ENCODE results near the gene EFHC2.
"Not testable (repeated sequence)": the region's sequence is repeated elsewhere in the genome, so short reads cannot be mapped to it uniquely, and the experiment has no call there.

EFHC2 gene

GRCh38 chrX:44291468-44292092 lies 51.9 kb downstream of the EFHC2 start:
- DNase-seq (ENCODE audit: low read depth): no peak

DNA sequence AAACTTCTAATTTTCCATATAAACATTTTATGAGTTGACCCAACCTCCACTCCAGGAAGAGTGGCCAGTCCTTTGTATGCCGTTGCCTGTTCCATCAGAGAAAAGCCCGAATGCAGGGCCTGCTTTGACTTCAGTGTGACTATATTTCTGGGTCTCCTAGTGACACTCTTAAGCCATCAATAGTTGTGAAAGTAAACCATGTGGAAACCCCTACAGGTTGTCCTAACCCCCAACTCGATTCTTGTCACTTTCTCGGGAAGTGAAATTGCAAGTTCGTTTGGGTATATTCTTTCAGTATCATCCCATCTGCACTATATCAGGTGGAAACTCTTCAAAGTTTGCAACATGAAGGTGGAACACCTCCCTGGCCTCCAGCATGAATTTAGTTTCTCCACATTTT lies 52.8 kb downstream of the EFHC2 start:
- no peak for DNase-seq (ENCODE audit: low read depth)

- DNase-seq (ENCODE audit: low read depth): no peak
Measured at GRCh38 chrX:44282753-44283152, 60.7 kb downstream of the EFHC2 start.

- DNase-seq (ENCODE audit: low read depth): no peak
Measured at GRCh38 chrX:44280116-44280515, 63.4 kb downstream of the EFHC2 start.

DNA sequence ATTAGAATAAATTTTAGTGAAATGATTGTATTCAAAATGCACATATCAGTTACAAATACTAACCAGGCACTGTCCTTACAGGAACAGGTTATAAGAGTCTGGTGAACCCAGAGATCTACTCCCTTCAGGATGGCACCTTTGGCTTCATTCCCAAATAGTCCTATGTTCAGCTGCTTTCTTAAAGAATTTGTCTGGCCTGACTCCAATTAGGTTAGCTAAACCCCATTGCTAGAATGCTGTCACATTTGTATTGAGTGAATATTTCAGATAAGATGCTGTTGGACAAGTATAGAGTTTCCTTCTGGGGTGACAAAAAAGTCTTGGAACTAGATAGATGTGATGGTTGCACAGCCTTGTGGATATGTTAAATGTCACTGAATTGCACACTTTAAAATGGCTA lies 69.4 kb downstream of the EFHC2 start:
- DNase-seq (ENCODE audit: low read depth): no peak

- no peak for DNase-seq (ENCODE audit: low read depth)
Measured at GRCh38 chrX:44267861-44268260, 75.6 kb downstream of the EFHC2 start.

DNA sequence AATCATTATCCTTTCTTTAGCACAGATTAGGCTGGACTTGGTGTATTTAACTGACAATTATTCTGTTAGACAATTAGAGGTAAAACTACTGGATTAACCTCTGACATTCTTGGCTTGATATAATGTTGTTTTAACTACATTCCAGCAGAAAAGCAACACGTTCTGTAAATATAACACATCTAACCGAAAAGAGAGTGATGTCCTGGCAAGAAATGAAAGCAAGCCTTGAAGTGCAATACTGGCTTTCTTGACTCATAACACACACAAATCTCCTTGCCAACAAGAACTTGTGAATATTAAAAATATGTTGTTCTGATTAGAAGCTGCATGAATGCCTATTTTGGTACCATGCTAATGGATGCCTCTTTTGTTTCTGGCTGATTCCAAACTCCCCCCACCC lies 76.4 kb downstream of the EFHC2 start:
- no peak for DNase-seq (ENCODE audit: low read depth)

DNA sequence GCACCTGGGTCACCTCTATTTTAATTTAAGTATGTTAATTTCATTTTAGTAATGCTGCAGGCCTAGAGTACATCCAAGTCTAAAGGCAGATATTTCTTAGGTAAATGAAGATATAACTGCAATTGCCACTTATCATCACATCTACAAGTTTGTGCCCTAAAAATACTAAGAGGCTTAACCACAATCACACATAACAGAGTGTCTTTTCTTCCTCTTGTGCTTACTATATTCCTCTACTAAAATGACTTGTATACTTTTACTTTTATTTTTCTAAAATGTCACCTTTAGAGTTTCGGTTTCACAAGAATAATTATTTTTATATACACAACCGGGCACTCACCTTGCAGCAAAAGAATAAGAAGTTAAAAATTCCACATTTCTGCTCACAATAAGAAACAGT lies 77.9 kb downstream of the EFHC2 start:
- DNase-seq (ENCODE audit: low read depth): no peak

- DNase-seq (ENCODE audit: low read depth): no peak
Measured at GRCh38 chrX:44264936-44265335, 78.5 kb downstream of the EFHC2 start.

GRCh38 chrX:44261286-44261685 lies 82.2 kb downstream of the EFHC2 start:
- no peak for DNase-seq (ENCODE audit: low read depth)

- no peak for DNase-seq (ENCODE audit: low read depth)
Measured at GRCh38 chrX:44260609-44261008, 82.9 kb downstream of the EFHC2 start.

- not testable (repeated sequence) for DNase-seq (ENCODE audit: low read depth)
Measured at GRCh38 chrX:44255742-44256141, 87.7 kb downstream of the EFHC2 start.

DNA sequence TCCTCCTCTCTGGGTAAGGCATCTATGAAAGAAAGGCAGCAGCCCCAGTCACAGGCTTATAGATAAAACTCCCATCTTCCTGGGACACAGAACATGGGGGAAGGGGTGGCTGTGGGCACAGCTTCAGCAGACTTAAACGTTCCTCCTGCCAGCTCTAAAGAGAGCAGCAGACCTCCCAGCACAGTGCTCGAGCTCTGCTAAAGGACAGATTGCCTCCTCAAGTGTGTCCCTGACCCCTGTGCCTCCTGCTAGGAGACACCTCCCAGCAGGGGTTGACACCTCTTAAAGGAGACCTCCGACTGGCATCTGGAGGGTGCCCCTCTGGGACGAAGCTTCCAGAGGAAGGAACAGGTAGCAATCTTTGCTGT lies 89.9 kb downstream of the EFHC2 start:
- no peak for DNase-seq (ENCODE audit: low read depth)

DNA sequence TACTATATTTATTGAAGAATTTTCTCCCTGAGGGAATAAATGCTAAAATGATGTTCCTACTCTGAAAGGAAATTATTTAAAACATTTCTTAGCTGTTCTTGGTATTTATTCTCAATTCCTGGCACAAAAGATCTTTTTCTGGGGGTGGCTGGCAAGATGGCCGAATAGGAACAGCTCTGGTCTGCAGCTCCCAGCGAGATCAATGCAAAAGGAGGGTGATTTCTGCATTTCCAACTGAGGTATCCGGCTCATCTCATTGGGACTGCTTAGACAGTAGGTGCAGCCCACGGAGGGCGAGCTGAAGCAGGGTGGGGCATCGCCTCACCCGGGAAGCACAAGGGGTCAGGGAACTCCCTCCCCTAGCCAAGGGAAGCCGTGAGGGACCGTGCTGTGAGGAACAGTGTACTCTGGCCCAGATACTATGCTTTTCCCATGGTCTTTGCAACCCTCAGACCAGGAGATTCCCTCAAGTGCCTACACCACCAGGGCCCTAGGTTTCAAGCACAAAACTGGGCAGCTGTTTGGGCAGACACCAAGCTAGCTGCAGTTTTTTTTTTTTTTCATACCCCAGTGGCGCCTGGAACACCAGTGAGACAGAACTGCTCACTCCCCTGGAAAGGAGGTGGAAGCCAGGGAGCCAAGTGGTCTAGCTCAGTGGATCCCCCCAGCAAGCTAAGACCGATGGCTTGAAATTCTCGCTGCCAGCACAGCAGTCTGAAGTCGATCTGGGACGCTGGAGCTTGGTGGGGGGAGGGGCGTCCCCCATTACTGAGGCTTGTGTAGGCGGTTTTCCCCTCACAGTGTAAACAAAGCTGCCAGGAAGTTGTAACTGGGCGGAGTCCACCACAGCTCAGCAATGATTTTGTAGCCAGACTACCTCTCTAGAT lies 90.5 kb downstream of the EFHC2 start:
- DNase-seq (ENCODE audit: low read depth): peak; percentile 51

GRCh38 chrX:44247468-44247867 lies 96.0 kb downstream of the EFHC2 start:
- no peak for DNase-seq (ENCODE audit: low read depth)

DNA sequence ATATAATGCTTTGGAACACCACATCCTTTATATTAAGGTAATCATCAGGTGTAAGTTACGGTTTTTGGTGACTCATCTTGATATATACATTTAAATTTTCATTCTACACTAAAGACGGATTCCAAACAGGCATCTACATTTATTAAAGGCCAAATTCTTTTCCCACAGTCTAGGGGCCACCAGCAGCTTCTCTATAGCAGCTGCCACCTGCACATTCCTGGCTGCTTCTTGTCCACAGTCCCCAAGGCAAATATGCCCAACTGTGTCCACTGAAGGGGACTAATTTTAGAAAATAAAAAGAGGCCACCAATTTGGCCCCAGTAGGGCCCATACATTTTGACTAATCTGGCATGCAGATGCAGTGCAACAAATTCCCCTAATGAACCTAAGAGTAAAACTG lies 96.6 kb downstream of the EFHC2 start:
- DNase-seq (ENCODE audit: low read depth): no peak

- DNase-seq (ENCODE audit: low read depth): no peak
Measured at GRCh38 chrX:44245733-44246132, 97.7 kb downstream of the EFHC2 start.

GRCh38 chrX:44244008-44244407 lies 99.5 kb downstream of the EFHC2 start:
- DNase-seq (ENCODE audit: low read depth): no peak

DNA sequence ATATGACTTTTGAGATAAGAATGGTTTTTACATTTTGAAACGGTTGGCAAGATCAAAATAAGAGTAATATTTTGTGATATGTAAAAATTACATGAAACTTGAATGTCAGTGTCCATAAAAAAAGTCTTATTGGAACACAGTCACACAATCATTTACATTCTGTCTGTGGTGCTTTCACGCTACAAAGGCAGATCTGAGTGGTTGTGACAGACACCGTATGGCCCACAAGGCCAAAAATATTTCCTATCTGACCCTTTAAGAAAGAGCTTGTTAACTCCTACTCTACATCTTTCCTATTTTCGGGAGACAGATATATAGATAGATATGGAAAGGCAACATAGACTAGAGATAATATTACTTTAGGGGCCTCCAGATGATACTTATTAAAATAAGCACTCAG lies 101.9 kb downstream of the EFHC2 start:
- DNase-seq (ENCODE audit: low read depth): no peak

DNA sequence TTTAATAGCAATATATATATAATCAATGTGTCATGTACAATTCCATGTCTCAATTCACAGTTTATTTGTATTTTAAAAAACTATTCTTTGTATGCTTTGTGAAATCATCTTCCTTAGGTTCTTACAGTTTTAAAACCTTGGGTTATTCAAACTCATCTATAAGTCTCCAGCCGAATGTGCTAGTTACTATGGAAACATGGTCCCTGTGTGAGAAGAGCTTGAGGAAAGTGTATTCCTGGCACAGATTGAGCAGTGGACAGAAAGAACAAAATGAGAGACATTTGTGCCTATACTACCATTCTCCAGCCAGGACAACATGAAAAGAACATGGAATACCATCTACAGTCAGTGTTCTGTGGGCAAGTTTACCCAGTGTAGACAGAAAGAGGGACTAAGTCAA lies 103.4 kb downstream of the EFHC2 start:
- no peak for DNase-seq (ENCODE audit: low read depth)

DNA sequence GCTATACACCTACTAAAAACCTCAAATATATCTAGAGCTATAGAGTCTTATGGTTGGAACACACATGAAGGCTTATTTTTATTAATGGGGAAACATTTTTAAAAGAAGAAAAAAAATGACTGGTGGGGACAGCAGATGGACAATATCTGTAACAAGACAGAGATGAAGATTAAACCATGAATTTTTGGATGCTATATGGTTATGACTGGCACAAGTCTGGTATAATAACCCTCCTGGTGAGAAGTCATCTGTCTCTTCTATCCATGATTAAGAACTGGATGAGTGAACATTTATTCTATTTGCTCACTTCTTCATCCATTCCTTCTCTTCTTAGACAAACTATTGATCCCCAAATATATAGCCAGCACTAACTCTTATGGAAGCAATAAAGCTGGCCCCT lies 104.4 kb downstream of the EFHC2 start:
- no peak for DNase-seq (ENCODE audit: low read depth)

GRCh38 chrX:44235534-44235933 lies 107.9 kb downstream of the EFHC2 start:
- no peak for DNase-seq (ENCODE audit: low read depth)

- DNase-seq (ENCODE audit: low read depth): no peak
Measured at GRCh38 chrX:44234541-44234940, 108.9 kb downstream of the EFHC2 start.

GRCh38 chrX:44234116-44234515 lies 109.4 kb downstream of the EFHC2 start:
- no peak for DNase-seq (ENCODE audit: low read depth)

Measured in activated gamma-delta T cell treated with anti-CD3 and anti-CD28 coated beads, Interleukin-2, amount 50 U/mL, for 16 hours (primary cell).